ENCODE results near the gene TFF3. TPM values are rescaled to one million over a fixed set of nuclear protein-coding genes. Genes with fewer than 3 reads are reported as not detected.

Gene TFF3
- total and polyA plus RNA-seq, 10 donors, result 28.9 to 123 (median 72.7) TPM

DNA sequence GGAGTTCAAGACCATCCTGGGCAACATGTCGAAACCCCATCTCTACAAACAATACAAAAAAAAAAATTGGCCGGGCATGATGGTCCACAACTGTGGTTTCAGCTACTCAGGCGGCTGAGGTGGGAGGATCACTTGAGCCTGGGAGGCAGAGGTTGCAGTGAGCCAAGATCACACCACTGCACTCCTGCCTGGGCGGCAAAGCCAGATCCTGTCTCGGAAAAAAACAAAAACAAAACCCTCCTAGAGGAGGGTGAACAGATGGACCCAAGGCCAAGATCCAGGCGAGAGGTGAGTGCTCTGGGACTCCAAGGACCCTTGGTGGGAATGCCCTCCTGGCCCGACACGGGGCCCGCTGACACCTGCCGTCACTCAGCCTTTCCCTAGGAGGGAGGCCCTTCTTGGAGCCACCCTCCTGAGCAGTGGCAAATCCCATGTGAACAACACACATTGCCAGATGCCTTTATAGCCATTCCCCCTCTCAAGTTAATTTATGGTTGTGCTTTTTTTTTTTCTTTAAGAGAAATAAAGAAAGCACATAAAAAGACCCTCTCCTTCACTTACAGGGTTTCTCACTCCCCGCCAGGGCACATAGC lies 35.2 kb upstream of the TFF3 start:
- Histone ChIP-seq H3K9me3 (peaks cover 0 to 21% (median 16%) of the 10 kb centered on the region in 8 donors), H3K4me3 (no peak overlapping the region), H3K27me3 (replicated peaks in 1 of 7) (peaks cover 0 to 26% (median 0%) of the 10 kb centered on the region in 7 donors), H3K27ac (no peak overlapping the region), H3K36me3 (no peaks in the 10 kb centered on the region), H3K4me1 (no peaks in the 10 kb centered on the region)
- 83 to 89% (median 86%) methylated on average over 11 of the region's 11 CpGs for WGBS, 5 donors
- DNase-seq, result peak; percentile 37
- intact Hi-C loops (cut with DNase I; ENCODE audit: low total_unique reads), result no loop called here
- TF ChIP-seq POLR2A (IDR thresholded peaks at IDR 0.05), result no peak
- no peak for TF ChIP-seq POLR2AphosphoS5 (IDR thresholded peaks at IDR 0.05)
- TF ChIP-seq, protein P1, sequence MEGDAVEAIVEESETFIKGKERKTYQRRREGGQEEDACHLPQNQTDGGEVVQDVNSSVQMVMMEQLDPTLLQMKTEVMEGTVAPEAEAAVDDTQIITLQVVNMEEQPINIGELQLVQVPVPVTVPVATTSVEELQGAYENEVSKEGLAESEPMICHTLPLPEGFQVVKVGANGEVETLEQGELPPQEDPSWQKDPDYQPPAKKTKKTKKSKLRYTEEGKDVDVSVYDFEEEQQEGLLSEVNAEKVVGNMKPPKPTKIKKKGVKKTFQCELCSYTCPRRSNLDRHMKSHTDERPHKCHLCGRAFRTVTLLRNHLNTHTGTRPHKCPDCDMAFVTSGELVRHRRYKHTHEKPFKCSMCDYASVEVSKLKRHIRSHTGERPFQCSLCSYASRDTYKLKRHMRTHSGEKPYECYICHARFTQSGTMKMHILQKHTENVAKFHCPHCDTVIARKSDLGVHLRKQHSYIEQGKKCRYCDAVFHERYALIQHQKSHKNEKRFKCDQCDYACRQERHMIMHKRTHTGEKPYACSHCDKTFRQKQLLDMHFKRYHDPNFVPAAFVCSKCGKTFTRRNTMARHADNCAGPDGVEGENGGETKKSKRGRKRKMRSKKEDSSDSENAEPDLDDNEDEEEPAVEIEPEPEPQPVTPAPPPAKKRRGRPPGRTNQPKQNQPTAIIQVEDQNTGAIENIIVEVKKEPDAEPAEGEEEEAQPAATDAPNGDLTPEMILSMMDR (IDR thresholded peaks at IDR 0.05 in 8 of 11, conservative IDR thresholded peaks at IDR 0.05 in 3 of 11), result no peak

- Histone ChIP-seq H3K9me3 (peaks cover 0 to 14% (median 9%) of the 10 kb centered on the region in 8 donors), H3K27me3 (replicated peaks in 1 of 7) (peaks cover 0 to 26% (median 0%) of the 10 kb centered on the region in 7 donors), H3K36me3 (no peaks in the 10 kb centered on the region), H3K27ac (no peak overlapping the region), H3K4me3 (no peak overlapping the region), H3K4me1 (no peaks in the 10 kb centered on the region)
- intact Hi-C loops (cut with DNase I; ENCODE audit: low total_unique reads), result no loop called here
- 73 to 86% (median 81%) methylated on average over 14 of the region's 14 CpGs for WGBS, 5 donors
- DNase-seq, result peak; percentile 21
- TF ChIP-seq POLR2A (IDR thresholded peaks at IDR 0.05) (no peak), POLR2AphosphoS5 (IDR thresholded peaks at IDR 0.05) (no peak)
- TF ChIP-seq, protein P1 (IDR thresholded peaks at IDR 0.05 in 8 of 11, conservative IDR thresholded peaks at IDR 0.05 in 3 of 11), result no peak
Measured at GRCh38 chr21:42349420-42350317, 34.5 kb upstream of the TFF3 start.

- Histone ChIP-seq H3K27me3 (replicated peaks in 1 of 7) (peaks cover 0 to 26% (median 0%) of the 10 kb centered on the region in 7 donors), H3K4me1 (no peaks in the 10 kb centered on the region), H3K4me3 (no peak overlapping the region), H3K9me3 (peaks cover 0 to 4% (median under 1%) of the 10 kb centered on the region in 8 donors), H3K36me3 (no peaks in the 10 kb centered on the region), H3K27ac (no peak overlapping the region)
- no peak for TF ChIP-seq POLR2A (IDR thresholded peaks at IDR 0.05)
- TF ChIP-seq, protein P1 (IDR thresholded peaks at IDR 0.05 in 8 of 11, conservative IDR thresholded peaks at IDR 0.05 in 3 of 11), result no peak
- TF ChIP-seq POLR2AphosphoS5 (IDR thresholded peaks at IDR 0.05), result no peak
- intact Hi-C loops (cut with DNase I; ENCODE audit: low total_unique reads), result no loop called here
- peak; percentile 4 for DNase-seq
- 85 to 100% (median 96%) methylated on average over 2 of the region's 2 CpGs for WGBS, 5 donors
Measured at GRCh38 chr21:42348762-42349161, 33.6 kb upstream of the TFF3 start.

Measured in spleen (tissue), 11 donors.